SJCRH30 (cell line): ENCODE measurements around the gene LILRB3. TPM values are rescaled to one million over a fixed set of nuclear protein-coding genes. Genes with fewer than 3 reads are reported as not detected.
A peak's percentile ranks its signal among the peaks of the same experiment; 100 is the strongest.
"Not testable (repeated sequence)": the region's sequence is repeated elsewhere in the genome, so short reads cannot be mapped to it uniquely, and the experiment has no call there.

Source experiments
- DNase-seq, 2 experiments: peaks; one replicate each; pipeline ENCODE4 v3.0.0-alpha.2; 2015 to 2020
- H3K27ac ChIP-seq: fragments of 250-450 bp; sonication (Bioruptor Pico); 2 replicates; pipeline ENCODE4 v1.5.1; 2020; ENCODE audit warnings: mild to moderate bottlenecking, moderate library complexity
- H3K27me3 ChIP-seq: fragments of 250-450 bp; sonication (Bioruptor Pico); 2 replicates; pipeline ENCODE4 v1.5.1; 2020; ENCODE audit warnings: mild to moderate bottlenecking, moderate library complexity
- H3K36me3 ChIP-seq: fragments of 250-450 bp; sonication (Bioruptor Pico); 2 replicates; pipeline ENCODE4 v1.5.1; 2020; ENCODE audit warnings: mild to moderate bottlenecking, moderate library complexity
- H3K4me1 ChIP-seq: fragments of 250-450 bp; sonication (Bioruptor Pico); 2 replicates; pipeline ENCODE4 v1.5.1; 2020; ENCODE audit warnings: mild to moderate bottlenecking, moderate library complexity
- H3K4me3 ChIP-seq: fragments of 250-450 bp; sonication (Bioruptor Pico); 2 replicates; pipeline ENCODE4 v1.5.1; 2020; ENCODE audit warnings: mild to moderate bottlenecking, moderate library complexity
- H3K9me3 ChIP-seq: fragments of 250-450 bp; sonication (Bioruptor Pico); replicated peaks from 2 replicates; pipeline ENCODE4 v1.5.1; 2020; ENCODE audit warnings: mild to moderate bottlenecking, moderate library complexity
- total RNA-seq: library from RNA; depleted of rRNA; stranded (reverse); fragments of >200 nt; shearing (Covaris generic); gene quantifications from 2 replicates; pipeline ENCODE4 v1.2.3, GENCODE V29; 2014

The LILRB3 gene
- total RNA-seq, 1 experiment from 2014 or later = 0.71 TPM

- Histone ChIP-seq H3K9me3 (no peaks in the 10 kb centered on the region), H3K27me3 (no peaks in the 10 kb centered on the region), H3K4me1 (peaks cover 61% of the 10 kb centered on the region), H3K4me3 (no peak overlapping the region), H3K36me3 (peaks cover 41% of the 10 kb centered on the region), H3K27ac (peak overlapping the region; percentile 54)
- DNase-seq = peak; percentile 53 to 61
Observed at GRCh38 chr19:54209058-54209810, 13.6 kb downstream of the LILRB3 start.

DNA sequence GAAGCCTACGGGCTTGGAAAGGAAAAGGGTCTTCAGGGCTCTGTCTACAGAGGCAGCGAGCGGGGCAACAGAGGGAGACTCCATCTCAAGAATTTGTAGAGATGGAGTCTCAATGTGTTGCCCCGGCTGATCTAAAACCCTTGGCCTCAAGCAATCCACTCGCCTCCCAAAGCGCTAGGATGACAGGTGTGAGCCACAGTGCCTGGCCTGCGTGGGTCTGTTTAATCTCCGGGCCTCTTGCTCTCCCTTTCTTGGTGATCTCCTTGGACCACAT lies 14.1 kb downstream of the LILRB3 start:
- DNase-seq = peak; percentile 63 to 81
- Histone ChIP-seq H3K27ac (peak overlapping the region; percentile 54), H3K4me1 (peaks cover 65% of the 10 kb centered on the region), H3K9me3 (no peaks in the 10 kb centered on the region), H3K36me3 (peaks cover 46% of the 10 kb centered on the region), H3K27me3 (no peaks in the 10 kb centered on the region), H3K4me3 (no peak overlapping the region)

GRCh38 chr19:54207983-54208783 lies 14.6 kb downstream of the LILRB3 start:
- DNase-seq = no peak
- 0 out of 2 replicates have a peak overlapping the region, but pooled peaks have one; percentile 54 for H3K27ac ChIP-seq
- H3K4me1 ChIP-seq = peaks cover 67% of the 10 kb centered on the region
- H3K9me3 ChIP-seq = no peaks in the 10 kb centered on the region
- H3K27me3 ChIP-seq = no peaks in the 10 kb centered on the region
- H3K4me3 ChIP-seq = no peak overlapping the region
- H3K36me3 ChIP-seq = peaks cover 51% of the 10 kb centered on the region

DNA sequence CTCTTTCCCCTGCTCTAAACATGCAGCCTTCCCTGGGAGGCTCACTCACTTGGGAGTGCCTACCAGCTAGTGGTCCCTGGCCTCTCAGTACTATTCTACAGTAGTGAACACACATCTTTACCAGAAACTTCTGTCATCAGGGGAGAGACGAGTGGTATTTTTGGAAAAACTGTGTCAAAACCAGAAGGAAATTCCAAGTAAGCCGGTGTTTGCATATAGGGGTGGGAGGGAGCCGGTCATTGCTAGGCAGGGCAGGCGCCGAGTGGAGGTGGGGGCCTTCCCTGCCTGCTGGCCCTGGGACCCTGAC lies 15.2 kb downstream of the LILRB3 start:
- peaks cover 72% of the 10 kb centered on the region for H3K4me1 ChIP-seq
- H3K36me3 ChIP-seq = peaks cover 57% of the 10 kb centered on the region
- DNase-seq = no peak

GRCh38 chr19:54207193-54207592 lies 15.6 kb downstream of the LILRB3 start:
- not testable (repeated sequence) for DNase-seq, H3K4me3 ChIP-seq, H3K27ac ChIP-seq, H3K9me3 ChIP-seq, H3K27me3 ChIP-seq
- Histone ChIP-seq H3K4me1 (peaks cover 77% of the 10 kb centered on the region), H3K36me3 (peaks cover 61% of the 10 kb centered on the region)

More for the DNA sequence above, 15.2 kb downstream of the LILRB3 start:
- no peak overlapping the region for H3K27ac ChIP-seq
- no peak overlapping the region for H3K4me3 ChIP-seq
- no peaks in the 10 kb centered on the region for H3K27me3 ChIP-seq
- no peaks in the 10 kb centered on the region for H3K9me3 ChIP-seq

- no peak overlapping the region for H3K27ac ChIP-seq
Observed at GRCh38 chr19:54206831-54207177, 16.0 kb downstream of the LILRB3 start.

GRCh38 chr19:54206030-54206830 lies 16.6 kb downstream of the LILRB3 start:
- H3K4me3 ChIP-seq = no peak overlapping the region
- DNase-seq = no peak
- H3K4me1 ChIP-seq = peaks cover 83% of the 10 kb centered on the region

More at GRCh38 chr19:54206831-54207177, 16.0 kb downstream of the LILRB3 start:
- DNase-seq = no peak
- peaks cover 80% of the 10 kb centered on the region for H3K4me1 ChIP-seq
- no peaks in the 10 kb centered on the region for H3K27me3 ChIP-seq
- H3K4me3 ChIP-seq = no peak overlapping the region
- H3K36me3 ChIP-seq = peaks cover 65% of the 10 kb centered on the region
- H3K9me3 ChIP-seq = no peaks in the 10 kb centered on the region

DNA sequence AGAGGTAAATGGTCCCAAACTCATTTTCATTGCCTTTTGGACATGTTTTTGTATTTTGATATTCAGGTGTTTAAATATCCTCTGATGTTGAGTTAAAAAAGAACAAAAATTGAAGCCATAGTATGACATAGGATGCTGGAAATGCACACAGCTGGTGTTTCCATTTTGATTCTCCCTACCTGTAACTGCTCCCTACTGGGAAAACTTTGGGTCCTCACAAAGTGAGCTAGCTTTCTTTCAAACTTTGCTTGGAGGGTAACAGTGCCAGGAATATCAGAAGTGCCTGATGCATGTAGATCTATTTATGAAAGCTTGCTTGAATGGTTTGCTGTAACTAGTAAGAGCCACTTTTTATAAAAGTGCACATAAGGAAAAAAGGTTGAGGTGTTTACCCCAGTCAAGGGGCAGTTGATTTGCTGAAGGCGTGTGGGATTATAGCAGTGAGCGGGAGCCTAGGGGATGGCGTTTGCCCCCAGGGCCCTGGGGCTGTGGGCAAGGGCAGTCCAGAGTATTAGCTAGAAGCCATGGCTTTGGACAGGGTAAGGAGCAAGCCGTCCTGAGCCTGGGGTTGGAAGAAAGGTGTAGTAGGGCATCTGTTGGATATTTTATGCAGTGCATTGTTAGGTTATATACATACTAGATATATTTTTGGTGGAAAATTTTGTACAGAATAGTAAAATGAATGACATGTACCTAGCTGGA lies 17.9 kb downstream of the LILRB3 start:
- no peaks in the 10 kb centered on the region for H3K9me3 ChIP-seq
- peaks cover 74% of the 10 kb centered on the region for H3K36me3 ChIP-seq
- H3K27me3 ChIP-seq = no peaks in the 10 kb centered on the region
- no peak overlapping the region for H3K4me3 ChIP-seq
- H3K27ac ChIP-seq = no peak overlapping the region
- DNase-seq = no peak
- H3K4me1 ChIP-seq = peaks cover 75% of the 10 kb centered on the region

More at GRCh38 chr19:54206030-54206830, 16.6 kb downstream of the LILRB3 start:
- peaks cover 71% of the 10 kb centered on the region for H3K36me3 ChIP-seq
- H3K27me3 ChIP-seq = no peaks in the 10 kb centered on the region
- no peak overlapping the region for H3K27ac ChIP-seq
- H3K9me3 ChIP-seq = no peaks in the 10 kb centered on the region

- Histone ChIP-seq H3K4me3 (no peak overlapping the region), H3K36me3 (peaks cover 72% of the 10 kb centered on the region), H3K4me1 (peaks cover 59% of the 10 kb centered on the region), H3K27me3 (no peaks in the 10 kb centered on the region), H3K27ac (no peak overlapping the region), H3K9me3 (no peaks in the 10 kb centered on the region)
- DNase-seq = no peak
Observed at GRCh38 chr19:54203151-54203611, 19.6 kb downstream of the LILRB3 start.

GRCh38 chr19:54201980-54202379 lies 20.8 kb downstream of the LILRB3 start:
- H3K4me1 ChIP-seq = peaks cover 47% of the 10 kb centered on the region
- no peaks in the 10 kb centered on the region for H3K9me3 ChIP-seq
- peaks cover 60% of the 10 kb centered on the region for H3K36me3 ChIP-seq
- no peak overlapping the region for H3K27ac ChIP-seq
- peak overlapping the region; percentile 69 for H3K4me3 ChIP-seq
- DNase-seq = no peak
- H3K27me3 ChIP-seq = no peaks in the 10 kb centered on the region

GRCh38 chr19:54201172-54201701 lies 21.6 kb downstream of the LILRB3 start:
- DNase-seq = no peak
- peak overlapping the region; percentile 69 for H3K4me3 ChIP-seq
- H3K36me3 ChIP-seq = peaks cover 53% of the 10 kb centered on the region
- H3K4me1 ChIP-seq = peaks cover 39% of the 10 kb centered on the region
- H3K9me3 ChIP-seq = no peaks in the 10 kb centered on the region
- H3K27ac ChIP-seq = peak overlapping the region; percentile 85
- H3K27me3 ChIP-seq = no peaks in the 10 kb centered on the region

DNA sequence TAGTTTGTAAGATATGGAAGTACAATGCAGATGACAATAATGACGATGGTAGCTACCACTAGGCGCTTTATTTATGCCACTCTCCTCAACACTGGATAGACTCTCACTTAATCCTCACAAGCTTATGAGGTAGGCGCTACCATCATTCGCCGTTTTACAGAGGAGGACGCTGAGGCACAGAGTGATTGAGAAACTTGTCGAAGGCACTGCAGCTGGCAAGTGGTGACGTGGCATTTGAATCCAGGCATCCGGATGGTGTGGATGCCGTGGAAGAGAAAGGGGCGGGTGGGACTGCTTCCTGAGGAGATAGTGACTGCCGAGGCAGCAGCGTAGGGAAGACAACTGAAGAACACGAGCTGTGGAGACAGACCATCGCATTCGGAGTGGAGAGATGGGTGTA lies 23.4 kb downstream of the LILRB3 start:
- Histone ChIP-seq H3K27me3 (no peaks in the 10 kb centered on the region), H3K27ac (no peak overlapping the region), H3K9me3 (no peaks in the 10 kb centered on the region), H3K4me3 (no peak overlapping the region), H3K36me3 (peaks cover 34% of the 10 kb centered on the region), H3K4me1 (peaks cover 23% of the 10 kb centered on the region)
- no peak for DNase-seq

- Histone ChIP-seq H3K27ac (no peak overlapping the region), H3K4me1 (0 out of 2 replicates have a peak, but pooled peaks cover 6% of the 10 kb centered on the region), H3K36me3 (peaks cover 12% of the 10 kb centered on the region), H3K9me3 (no peaks in the 10 kb centered on the region), H3K4me3 (no peak overlapping the region), H3K27me3 (no peaks in the 10 kb centered on the region)
- no peak for DNase-seq
Observed at GRCh38 chr19:54197121-54197520, 25.7 kb downstream of the LILRB3 start.

DNA sequence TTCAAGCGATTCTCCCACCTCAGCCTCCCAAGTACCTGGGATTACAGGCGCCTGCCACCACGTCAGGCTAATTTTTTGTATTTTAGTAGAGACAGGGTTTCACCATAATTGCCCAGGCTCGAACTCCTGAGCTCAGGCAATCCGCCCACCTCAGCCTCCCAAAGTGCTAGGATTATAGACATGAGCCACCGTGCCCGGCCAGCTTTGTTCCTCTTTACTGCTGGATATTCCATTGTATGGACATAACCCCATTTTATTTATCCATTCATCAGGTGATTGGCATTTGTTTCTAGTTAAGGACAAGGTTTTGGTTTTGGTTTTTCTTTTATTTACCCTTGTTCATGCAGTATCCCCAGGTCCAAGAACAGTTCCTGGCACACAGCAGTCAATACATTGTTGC lies 26.3 kb downstream of the LILRB3 start:
- H3K27ac ChIP-seq = no peak overlapping the region
- no peak overlapping the region for H3K4me3 ChIP-seq
- DNase-seq = no peak
- H3K27me3 ChIP-seq = no peaks in the 10 kb centered on the region
- H3K4me1 ChIP-seq = no peaks in the 10 kb centered on the region
- peaks cover 6% of the 10 kb centered on the region for H3K36me3 ChIP-seq
- H3K9me3 ChIP-seq = no peaks in the 10 kb centered on the region
